ENCODE data around the gene PANK1.

The PANK1 gene

DNA sequence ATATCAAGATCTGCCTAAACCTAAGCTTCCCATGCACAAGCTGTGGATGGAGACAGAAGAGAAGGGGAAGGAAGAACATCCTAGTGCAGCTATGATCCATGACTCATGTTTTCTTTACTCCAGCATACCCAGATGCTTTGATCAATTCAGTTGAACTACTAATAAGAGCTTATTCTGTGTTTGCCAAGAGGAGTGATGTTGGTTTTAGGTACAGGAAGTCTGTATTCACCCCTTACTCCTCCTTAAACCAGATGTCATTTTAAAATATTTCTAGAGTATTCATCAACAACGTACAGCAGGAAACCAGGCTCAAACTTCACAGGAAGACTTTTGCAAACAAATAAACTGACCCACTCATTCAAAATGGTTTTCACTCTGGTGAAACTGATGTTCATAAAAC lies 29.2 kb downstream of the PANK1 start:
- DNase-seq, result no peak

GRCh38 chr10:89615112-89615511 lies 29.9 kb downstream of the PANK1 start:
- no peak for DNase-seq

GRCh38 chr10:89613582-89613981 lies 31.5 kb downstream of the PANK1 start:
- DNase-seq, result no peak

DNA sequence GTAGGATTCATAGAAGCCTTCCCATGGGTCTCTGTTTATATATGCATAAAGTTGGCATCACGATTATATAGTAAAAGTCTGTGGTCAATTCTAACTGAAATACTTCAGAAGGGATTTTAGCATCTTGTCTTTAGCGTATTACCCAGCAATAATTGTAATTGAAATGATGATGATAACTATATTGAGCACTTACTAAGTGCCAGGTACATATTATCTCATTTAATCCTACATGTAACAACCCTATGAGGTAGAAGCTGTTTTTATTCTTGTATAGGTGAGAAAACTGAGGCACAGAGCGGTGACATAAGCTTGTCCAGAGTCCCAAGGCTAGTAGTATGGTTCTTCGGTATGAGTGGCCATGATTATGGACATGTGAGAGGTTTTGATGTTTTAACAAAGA lies 33.8 kb downstream of the PANK1 start:
- no peak for DNase-seq

- no peak for DNase-seq
Observed at GRCh38 chr10:89609833-89610346, 35.2 kb downstream of the PANK1 start.

- DNase-seq, result no peak
Observed at GRCh38 chr10:89604200-89604599, 40.8 kb downstream of the PANK1 start.

DNA sequence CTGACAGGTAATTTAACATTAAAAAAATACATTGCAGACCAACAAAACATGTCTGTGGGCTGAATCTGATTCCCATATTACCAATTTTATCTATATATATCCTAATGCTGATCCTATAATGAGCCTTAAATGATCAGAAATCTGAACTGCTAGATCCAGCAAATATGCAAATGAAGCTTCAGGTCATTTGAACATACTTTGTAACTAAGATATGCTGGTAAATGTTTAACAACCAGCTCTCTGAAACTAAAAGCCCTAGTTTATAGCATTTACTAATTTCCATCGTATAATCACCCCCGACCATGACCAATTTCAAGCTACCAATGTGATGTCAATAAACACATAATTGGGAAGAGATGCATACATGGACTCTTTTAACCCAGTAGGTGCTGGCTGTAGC lies 42.1 kb downstream of the PANK1 start:
- no peak for DNase-seq

- no peak for DNase-seq
Observed at GRCh38 chr10:89601728-89602361, 43.2 kb downstream of the PANK1 start.

- no peak for DNase-seq
Observed at GRCh38 chr10:89600041-89600440, 45.0 kb downstream of the PANK1 start.

DNA sequence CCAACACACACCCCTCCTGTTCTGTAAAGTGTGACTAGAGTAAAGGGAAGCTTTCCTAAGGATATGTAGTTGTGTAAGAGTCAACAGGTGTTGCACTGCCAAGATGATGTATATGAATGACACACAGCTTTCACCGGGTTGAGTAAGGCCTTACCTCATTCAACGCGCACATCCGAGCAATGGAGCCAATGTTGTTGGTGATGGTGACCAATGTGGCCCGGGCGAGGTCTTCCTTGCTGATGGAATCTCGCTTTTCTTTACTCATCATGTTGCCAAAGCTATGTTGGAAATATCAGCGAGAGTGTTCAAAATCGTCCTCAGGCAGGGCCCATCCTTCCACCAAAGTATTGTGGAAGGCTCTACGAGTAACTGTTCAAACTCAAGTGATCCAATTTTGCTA lies 52.0 kb downstream of the PANK1 start:
- no peak for DNase-seq

DNA sequence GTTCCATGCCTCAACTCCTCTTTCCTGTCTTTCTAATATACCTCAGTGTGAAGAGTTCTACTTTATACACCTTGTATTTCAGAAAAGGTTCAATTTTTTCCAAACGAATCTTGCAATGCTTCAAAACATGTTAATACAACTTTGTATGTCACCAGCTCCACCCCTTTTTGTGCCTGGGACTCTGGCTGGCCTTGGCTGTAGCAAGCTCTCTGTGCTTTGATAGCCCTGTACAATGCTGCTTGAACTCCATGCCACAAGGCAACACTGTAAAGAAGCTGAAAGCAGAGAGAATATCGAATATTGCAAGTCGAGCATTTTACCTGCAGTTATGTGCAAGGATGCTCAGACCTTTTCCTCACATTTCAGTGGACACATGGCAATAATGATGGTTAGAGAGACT lies 52.5 kb downstream of the PANK1 start:
- DNase-seq, result no peak

DNA sequence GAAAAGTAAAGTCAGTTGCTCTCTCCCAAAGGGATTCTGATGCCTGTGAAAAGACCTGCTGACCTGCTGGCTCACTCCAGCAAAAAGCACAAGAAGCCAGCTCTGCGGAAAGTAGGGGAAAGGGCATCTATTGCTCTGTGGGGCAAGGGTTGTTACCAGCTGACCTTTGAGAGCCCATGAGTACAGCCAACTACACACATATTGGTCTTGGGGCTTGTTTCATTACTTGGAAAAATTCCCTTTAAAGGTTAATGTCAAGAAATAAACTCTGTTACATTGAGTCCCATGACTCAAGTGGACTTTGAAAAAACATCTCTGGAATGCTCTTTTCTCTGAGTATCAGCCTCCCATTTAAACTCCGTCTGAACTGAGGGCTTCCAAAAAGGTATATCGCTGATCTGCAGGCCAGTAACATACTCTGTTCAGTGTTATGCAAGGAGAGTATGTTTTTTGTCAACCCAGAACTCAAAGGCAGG lies 53.2 kb downstream of the PANK1 start:
- no peak for DNase-seq

- no peak for DNase-seq
Observed at GRCh38 chr10:89591111-89591795, 53.8 kb downstream of the PANK1 start.

GRCh38 chr10:89590326-89590725 lies 54.7 kb downstream of the PANK1 start:
- DNase-seq, result no peak

- DNase-seq, result no peak
Observed at GRCh38 chr10:89589101-89589720, 55.8 kb downstream of the PANK1 start.

DNA sequence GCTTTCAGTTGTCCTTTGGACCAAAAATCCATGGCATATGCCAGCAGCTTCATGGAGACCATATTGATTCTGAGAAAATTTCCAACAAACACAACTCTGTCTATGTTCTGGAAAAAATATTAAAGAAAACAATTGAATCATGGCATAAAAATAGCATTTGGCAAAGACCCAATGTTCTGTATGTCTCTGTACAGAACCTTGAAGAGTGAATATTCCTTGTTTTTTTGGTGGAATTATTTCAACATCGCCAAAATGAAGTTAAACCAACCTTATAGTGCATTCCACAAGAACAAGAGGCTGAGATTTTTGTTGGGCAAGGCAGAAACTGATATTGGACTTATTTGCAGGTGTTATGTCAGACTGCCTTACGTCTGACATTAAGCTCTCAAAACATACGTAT lies 56.4 kb downstream of the PANK1 start:
- DNase-seq, result no peak

DNA sequence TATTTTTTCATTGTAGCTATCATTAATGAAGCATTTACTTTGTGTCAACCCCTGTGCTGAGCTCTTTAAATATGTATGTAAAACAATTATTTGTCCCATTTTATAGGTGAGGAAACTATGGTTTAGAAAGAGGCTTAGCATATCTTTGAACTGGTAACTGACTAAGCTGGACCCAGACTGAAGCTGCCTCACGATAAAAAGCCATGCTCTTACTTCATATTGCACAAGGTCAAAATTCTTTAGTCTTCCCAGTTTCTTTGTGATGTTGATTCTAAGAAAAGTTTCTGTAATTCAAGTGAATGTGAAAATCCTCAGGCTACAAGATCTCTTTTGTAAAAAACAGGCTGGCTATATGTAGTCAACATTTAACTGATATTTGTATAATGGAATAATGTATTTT lies 63.0 kb downstream of the PANK1 start:
- no peak for DNase-seq

DNA sequence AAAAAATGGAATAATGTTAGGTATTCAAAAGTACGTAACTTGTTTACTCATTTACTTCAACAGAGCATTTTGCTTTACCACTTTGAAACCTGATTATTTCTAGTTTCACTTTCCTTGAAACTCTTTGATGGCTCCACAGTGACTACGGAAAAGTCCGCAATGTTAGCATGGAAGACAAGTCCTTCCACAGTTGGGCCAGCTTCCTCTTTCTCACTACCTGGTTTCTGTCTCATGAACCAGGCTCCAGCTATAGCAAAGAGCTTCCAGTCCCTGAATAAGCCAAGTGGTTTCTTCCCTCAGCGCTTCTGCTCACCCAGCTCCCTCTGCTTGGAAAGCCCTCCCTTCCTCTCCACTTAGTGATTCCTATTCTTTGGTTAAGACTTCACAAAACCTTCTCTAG lies 64.8 kb downstream of the PANK1 start:
- no peak for DNase-seq

DNA sequence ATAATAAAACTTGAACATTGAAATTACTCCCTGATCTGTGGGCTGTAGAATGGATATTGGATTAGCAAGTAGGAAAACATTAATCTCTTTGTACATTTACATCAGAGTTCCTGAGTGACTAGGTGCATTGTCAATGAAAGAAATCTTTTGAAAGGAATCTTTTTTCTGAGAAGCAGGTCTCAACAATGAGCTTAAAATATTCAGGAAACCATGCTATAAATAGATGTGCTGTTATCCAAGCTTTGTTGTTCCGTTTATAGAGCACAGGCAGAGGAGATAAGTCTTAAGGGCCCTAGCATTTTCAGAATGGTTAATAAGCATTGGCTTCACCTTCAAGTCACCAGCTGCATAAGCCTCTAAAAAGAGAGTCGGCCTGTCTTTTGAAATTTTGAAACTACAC lies 68.3 kb downstream of the PANK1 start:
- DNase-seq, result no peak

GRCh38 chr10:89576022-89576421 lies 69.0 kb downstream of the PANK1 start:
- DNase-seq, result no peak

DNA sequence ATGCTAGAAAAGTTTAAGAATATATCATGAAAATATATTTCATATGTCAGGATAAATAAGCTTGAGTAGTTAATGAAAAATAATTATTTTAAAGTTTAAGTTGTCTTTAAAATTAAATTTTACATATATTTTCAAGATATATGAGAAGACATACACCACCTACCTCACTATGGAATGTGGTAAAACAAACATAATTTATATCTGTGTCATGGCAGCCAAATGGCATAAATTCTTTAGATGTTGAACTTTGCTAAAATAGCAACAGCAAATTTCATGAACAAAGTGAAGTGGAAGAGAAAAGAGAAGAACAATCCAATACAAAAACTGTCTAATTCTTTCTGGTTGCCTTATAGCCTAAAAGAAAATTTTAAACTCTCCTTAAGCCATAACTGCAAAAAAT lies 70.0 kb downstream of the PANK1 start:
- no peak for DNase-seq

- no peak for DNase-seq
Observed at GRCh38 chr10:89574368-89574767, 70.7 kb downstream of the PANK1 start.

DNA sequence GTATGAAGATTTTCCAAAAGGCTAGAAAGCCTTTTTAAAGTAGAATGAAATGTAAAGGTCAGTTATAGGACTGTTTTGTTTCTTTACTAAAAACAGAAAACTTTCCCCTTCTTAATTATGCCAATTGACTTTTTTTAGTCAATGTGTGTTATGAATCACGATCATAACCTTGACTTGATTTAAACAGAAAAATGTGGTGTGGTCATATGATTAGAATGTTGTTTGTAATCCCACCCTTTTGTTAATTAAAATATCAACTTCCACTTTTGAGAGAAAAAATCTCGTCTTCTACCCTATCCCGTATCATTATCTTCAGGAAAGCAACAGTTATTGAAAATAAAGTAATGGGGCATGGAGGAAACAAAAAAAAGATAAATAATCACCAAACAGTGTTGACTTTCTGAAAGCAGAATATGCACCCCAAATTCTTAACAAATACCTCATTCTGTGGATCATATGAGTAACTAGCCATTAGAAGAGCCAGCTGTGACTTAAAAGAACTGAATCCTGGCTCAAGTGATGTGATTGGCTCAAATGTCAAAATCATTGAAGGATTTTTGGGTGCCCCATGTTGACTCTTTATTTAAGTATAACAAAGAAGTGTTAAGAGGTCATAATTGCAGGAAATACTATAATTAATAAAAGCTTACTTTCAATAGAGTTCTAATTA lies 77.3 kb downstream of the PANK1 start:
- DNase-seq, result no peak

DNA sequence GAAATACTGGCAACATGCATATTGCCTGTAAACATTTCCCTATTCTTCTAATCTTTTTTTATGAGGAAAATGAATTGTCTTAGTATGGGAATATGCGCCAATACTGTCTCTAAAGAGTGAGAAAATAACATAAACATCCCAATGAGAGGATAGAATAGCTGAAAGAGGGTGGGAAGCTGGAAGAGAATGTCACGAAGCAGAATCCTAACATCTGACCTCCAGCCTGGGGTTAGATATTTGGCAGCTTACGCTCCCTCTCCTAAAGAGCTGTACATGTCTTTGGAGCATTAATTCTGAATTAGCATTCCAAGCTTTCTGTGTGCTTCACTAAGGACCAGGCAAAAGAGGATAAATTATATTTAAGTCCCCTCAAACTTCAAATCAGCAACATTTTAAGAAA lies 78.0 kb downstream of the PANK1 start:
- DNase-seq, result no peak
